ENCODE results near the gene PDHA2.

GRCh38 chr4:95831166-95831565 lies 8.7 kb upstream of the PDHA2 start:
- TF ChIP-seq EZH2 (IDR thresholded peaks at IDR 0.05; ENCODE audit: borderline replicate concordance, insufficient read depth, low read depth, low read length, poor library complexity, severe bottlenecking) = no peak
- TF ChIP-seq, protein P1, sequence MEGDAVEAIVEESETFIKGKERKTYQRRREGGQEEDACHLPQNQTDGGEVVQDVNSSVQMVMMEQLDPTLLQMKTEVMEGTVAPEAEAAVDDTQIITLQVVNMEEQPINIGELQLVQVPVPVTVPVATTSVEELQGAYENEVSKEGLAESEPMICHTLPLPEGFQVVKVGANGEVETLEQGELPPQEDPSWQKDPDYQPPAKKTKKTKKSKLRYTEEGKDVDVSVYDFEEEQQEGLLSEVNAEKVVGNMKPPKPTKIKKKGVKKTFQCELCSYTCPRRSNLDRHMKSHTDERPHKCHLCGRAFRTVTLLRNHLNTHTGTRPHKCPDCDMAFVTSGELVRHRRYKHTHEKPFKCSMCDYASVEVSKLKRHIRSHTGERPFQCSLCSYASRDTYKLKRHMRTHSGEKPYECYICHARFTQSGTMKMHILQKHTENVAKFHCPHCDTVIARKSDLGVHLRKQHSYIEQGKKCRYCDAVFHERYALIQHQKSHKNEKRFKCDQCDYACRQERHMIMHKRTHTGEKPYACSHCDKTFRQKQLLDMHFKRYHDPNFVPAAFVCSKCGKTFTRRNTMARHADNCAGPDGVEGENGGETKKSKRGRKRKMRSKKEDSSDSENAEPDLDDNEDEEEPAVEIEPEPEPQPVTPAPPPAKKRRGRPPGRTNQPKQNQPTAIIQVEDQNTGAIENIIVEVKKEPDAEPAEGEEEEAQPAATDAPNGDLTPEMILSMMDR (IDR thresholded peaks at IDR 0.05) = no peak
